ENCODE results near the gene RXYLT1.

Gene RXYLT1

GRCh38 chr12:63843254-63843720 is 63.6 kb downstream of the RXYLT1 start:
- no peak for DNase-seq (ENCODE audit: low read depth in 2 of 2, low spot score in 1 of 2)

- peak; percentile 32 to 63 for DNase-seq (ENCODE audit: low read depth in 2 of 2, low spot score in 1 of 2)
Observed at GRCh38 chr12:63843721-63844390, 64.1 kb downstream of the RXYLT1 start.

GRCh38 chr12:63844391-63845341 is 65.0 kb downstream of the RXYLT1 start, which contains the start of gene SRGAP1:
Gene SRGAP1, plus strand, starts transcription at chr12:63844700. Its CDS starts 117 bp downstream, at chr12:63844817.
- no peak for DNase-seq (ENCODE audit: low read depth in 2 of 2, low spot score in 1 of 2)

- no peak for DNase-seq (ENCODE audit: low read depth in 2 of 2, low spot score in 1 of 2)
Observed at GRCh38 chr12:63845726-63846125, 66.0 kb downstream of the RXYLT1 start.

GRCh38 chr12:63846238-63846967 is 66.7 kb downstream of the RXYLT1 start:
- DNase-seq (ENCODE audit: low read depth in 2 of 2, low spot score in 1 of 2) = no peak

- DNase-seq (ENCODE audit: low read depth in 2 of 2, low spot score in 1 of 2) = no peak
Observed at GRCh38 chr12:63848450-63848849, 68.7 kb downstream of the RXYLT1 start.

GRCh38 chr12:63849106-63849620 is 69.5 kb downstream of the RXYLT1 start:
- DNase-seq (ENCODE audit: low read depth in 2 of 2, low spot score in 1 of 2) = no peak

GRCh38 chr12:63849641-63850040 is 69.9 kb downstream of the RXYLT1 start:
- no peak for DNase-seq (ENCODE audit: low read depth in 2 of 2, low spot score in 1 of 2)

- DNase-seq (ENCODE audit: low read depth in 2 of 2, low spot score in 1 of 2) = no peak
Observed at GRCh38 chr12:63853978-63854377, 74.3 kb downstream of the RXYLT1 start.

GRCh38 chr12:63855299-63855698 is 75.6 kb downstream of the RXYLT1 start:
- no peak for DNase-seq (ENCODE audit: low read depth in 2 of 2, low spot score in 1 of 2)

- no peak for DNase-seq (ENCODE audit: low read depth in 2 of 2, low spot score in 1 of 2)
Observed at GRCh38 chr12:63857771-63858670, 78.3 kb downstream of the RXYLT1 start.

Data from stimulated activated CD8-positive, alpha-beta memory T cell treated with anti-CD3 and anti-CD28 coated beads, Interleukin-4, amount 100 ng/mL, for 4 hours (primary cell).